ENCODE data around the gene FKBP11.

- no peak for TF ChIP-seq CTCF (IDR thresholded peaks at IDR 0.05)
- TF ChIP-seq POLR2A (IDR thresholded peaks at IDR 0.05): no peak
- no peak for TF ChIP-seq POLR2AphosphoS5 (IDR thresholded peaks at IDR 0.05)
Observed at GRCh38 chr12:48899651-48900050, 25.6 kb downstream of the FKBP11 start.

Measured in breast epithelium (tissue), 3 donors.